NOMO-1 (cell line): ENCODE results near the gene MYBL2.

Experiments
- DNase-seq, 2 experiments: peaks; one replicate each; lab custom pipeline; 2025; ENCODE audit not compliant: unreplicated experiment in 2 of 2; lab: John Stamatoyannopoulos, UW

The MYBL2 gene

GRCh38 chr20:43681991-43682410 lies 15.1 kb downstream of the MYBL2 start:
- DNase-seq = no peak

- no peak for DNase-seq
Measured at GRCh38 chr20:43682446-43682845, 15.5 kb downstream of the MYBL2 start.

- DNase-seq = no peak
Measured at GRCh38 chr20:43686820-43687219, 19.9 kb downstream of the MYBL2 start.

- DNase-seq = no peak
Measured at GRCh38 chr20:43689165-43689564, 22.3 kb downstream of the MYBL2 start.

GRCh38 chr20:43690943-43691598 lies 24.2 kb downstream of the MYBL2 start:
- no peak for DNase-seq

GRCh38 chr20:43691928-43692524 lies 25.1 kb downstream of the MYBL2 start:
- peak; percentile 23 to 47 for DNase-seq

- DNase-seq = no peak
Measured at GRCh38 chr20:43694763-43695162, 27.8 kb downstream of the MYBL2 start.

GRCh38 chr20:43695571-43695970 lies 28.7 kb downstream of the MYBL2 start:
- no peak for DNase-seq

- no peak for DNase-seq
Measured at GRCh38 chr20:43699941-43700565, 33.1 kb downstream of the MYBL2 start.

- DNase-seq = no peak
Measured at GRCh38 chr20:43700627-43701026, 33.7 kb downstream of the MYBL2 start.

GRCh38 chr20:43702502-43702901 lies 35.6 kb downstream of the MYBL2 start:
- DNase-seq = no peak

GRCh38 chr20:43710370-43711044 lies 43.6 kb downstream of the MYBL2 start:
- no peak for DNase-seq

GRCh38 chr20:43711098-43711654 lies 44.3 kb downstream of the MYBL2 start:
- DNase-seq = no peak

GRCh38 chr20:43715044-43715443 lies 48.1 kb downstream of the MYBL2 start:
- no peak for DNase-seq

- DNase-seq = no peak
Measured at GRCh38 chr20:43715511-43715910, 48.6 kb downstream of the MYBL2 start.

- no peak for DNase-seq
Measured at GRCh38 chr20:43716123-43716522, 49.2 kb downstream of the MYBL2 start.

GRCh38 chr20:43716757-43717615 lies 50.1 kb downstream of the MYBL2 start:
- DNase-seq = no peak

GRCh38 chr20:43717616-43717995 lies 50.7 kb downstream of the MYBL2 start:
- DNase-seq = no peak

- DNase-seq = no peak
Measured at GRCh38 chr20:43720007-43720406, 53.1 kb downstream of the MYBL2 start.

- DNase-seq = no peak
Measured at GRCh38 chr20:43721097-43721428, 54.1 kb downstream of the MYBL2 start.
